ENCODE results near the gene WDR46.

The WDR46 gene

DNA sequence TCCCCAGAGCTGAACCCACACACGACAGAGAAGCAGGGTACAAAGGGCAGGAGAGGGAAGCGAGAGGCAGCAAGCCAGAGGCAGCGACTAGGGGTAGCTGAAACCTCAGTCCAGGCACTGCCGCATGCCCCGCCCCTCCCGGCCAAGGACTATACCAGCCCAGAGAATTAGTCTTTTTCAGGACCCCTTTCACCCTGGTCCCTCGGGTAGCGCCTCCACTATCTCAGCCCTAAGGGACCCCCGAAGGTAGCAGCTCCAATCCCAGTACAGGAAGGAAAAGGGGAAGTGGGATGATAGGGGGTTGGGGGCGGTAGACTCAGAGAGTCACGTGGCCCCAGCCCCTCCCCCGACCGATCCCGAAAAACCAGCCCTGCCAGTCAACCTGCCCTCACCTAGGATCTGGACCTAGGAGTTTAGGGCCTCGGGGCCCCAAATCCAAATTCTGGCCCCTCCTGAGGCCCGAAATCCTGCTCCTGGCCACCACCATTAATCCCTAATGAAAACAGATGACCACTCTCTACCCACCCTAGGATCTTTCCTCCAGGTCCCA is 8.4 kb upstream of the WDR46 start:
- peak overlapping the region; percentile 13; the same call in 1 of the 2 replicates for H3K4me3 ChIP-seq (ENCODE audit: low read depth, low read length)
- H3K27ac ChIP-seq (ENCODE audit: extremely low read depth, low read depth, low read length) = no peak overlapping the region
- H3K36me3 ChIP-seq (ENCODE audit: control insufficient read depth in 2 of 2, insufficient read depth in 1 of 2, low read length in 2 of 2) = peaks cover 7 to 41% of the 10 kb centered on the region in 2 experiments; a peak in 2 of 3 replicates
- H3K9me3 ChIP-seq (ENCODE audit: control insufficient read depth, insufficient read depth, low read depth, low read length) = no peaks in the 10 kb centered on the region
- ChIA-PET CTCF (interaction anchor here (0.8 to 1.6 kb wide), 5 partner anchors 9 to 93 kb away, joined by 3 to 9 read pairs (median 4); partner anchors contain the start of genes B3GALT4 and WDR46), POLR2A (interaction anchor here (1.0 to 3.6 kb wide), 9 partner anchors 9 to 325 kb away, joined by 4 to 57 read pairs (median 19); partner anchors contain the start of genes B3GALT4, HSD17B8, PFDN6 and RPS18)
- no peaks in the 10 kb centered on the region for H3K4me1 ChIP-seq (ENCODE audit: control insufficient read depth, insufficient read depth, low read length)
- peak; percentile 54; the same call in 1 of the 2 replicates for TF ChIP-seq ZBTB48 (tag by site-specific recombination; IDR thresholded peaks at IDR 0.05)
- TF ChIP-seq ZNF629 (tag by site-specific recombination; IDR thresholded peaks at IDR 0.05) = no peak
- no peak for TF ChIP-seq OSR2 (tag by site-specific recombination; IDR thresholded peaks at IDR 0.05)
- TF ChIP-seq ZNF404 (tag by site-specific recombination; IDR thresholded peaks at IDR 0.05) = no peak
- peak; percentile 10; the same call in 1 of the 2 replicates for TF ChIP-seq GLIS2 (tag by site-specific recombination; IDR thresholded peaks at IDR 0.05)
- no peak for TF ChIP-seq PRDM1 (tag by site-specific recombination; IDR thresholded peaks at IDR 0.05)
- TF ChIP-seq ZNF677 (tag by site-specific recombination; IDR thresholded peaks at IDR 0.05) = no peak
- TF ChIP-seq ZNF146 (tag by site-specific recombination; IDR thresholded peaks at IDR 0.05) = no peak
- TF ChIP-seq, protein P1, sequence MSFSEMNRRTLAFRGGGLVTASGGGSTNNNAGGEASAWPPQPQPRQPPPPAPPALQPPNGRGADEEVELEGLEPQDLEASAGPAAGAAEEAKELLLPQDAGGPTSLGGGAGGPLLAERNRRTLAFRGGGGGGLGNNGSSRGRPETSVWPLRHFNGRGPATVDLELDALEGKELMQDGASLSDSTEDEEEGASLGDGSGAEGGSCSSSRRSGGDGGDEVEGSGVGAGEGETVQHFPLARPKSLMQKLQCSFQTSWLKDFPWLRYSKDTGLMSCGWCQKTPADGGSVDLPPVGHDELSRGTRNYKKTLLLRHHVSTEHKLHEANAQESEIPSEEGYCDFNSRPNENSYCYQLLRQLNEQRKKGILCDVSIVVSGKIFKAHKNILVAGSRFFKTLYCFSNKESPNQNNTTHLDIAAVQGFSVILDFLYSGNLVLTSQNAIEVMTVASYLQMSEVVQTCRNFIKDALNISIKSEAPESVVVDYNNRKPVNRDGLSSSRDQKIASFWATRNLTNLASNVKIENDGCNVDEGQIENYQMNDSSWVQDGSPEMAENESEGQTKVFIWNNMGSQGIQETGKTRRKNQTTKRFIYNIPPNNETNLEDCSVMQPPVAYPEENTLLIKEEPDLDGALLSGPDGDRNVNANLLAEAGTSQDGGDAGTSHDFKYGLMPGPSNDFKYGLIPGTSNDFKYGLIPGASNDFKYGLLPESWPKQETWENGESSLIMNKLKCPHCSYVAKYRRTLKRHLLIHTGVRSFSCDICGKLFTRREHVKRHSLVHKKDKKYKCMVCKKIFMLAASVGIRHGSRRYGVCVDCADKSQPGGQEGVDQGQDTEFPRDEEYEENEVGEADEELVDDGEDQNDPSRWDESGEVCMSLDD (tag by site-specific recombination; IDR thresholded peaks at IDR 0.05) = 0 out of 2 replicates have a peak, but pooled peaks have one; percentile 12
- peak; percentile 58 for TF ChIP-seq SP3 (tag by site-specific recombination; IDR thresholded peaks at IDR 0.05)
- TF ChIP-seq, protein P2, sequence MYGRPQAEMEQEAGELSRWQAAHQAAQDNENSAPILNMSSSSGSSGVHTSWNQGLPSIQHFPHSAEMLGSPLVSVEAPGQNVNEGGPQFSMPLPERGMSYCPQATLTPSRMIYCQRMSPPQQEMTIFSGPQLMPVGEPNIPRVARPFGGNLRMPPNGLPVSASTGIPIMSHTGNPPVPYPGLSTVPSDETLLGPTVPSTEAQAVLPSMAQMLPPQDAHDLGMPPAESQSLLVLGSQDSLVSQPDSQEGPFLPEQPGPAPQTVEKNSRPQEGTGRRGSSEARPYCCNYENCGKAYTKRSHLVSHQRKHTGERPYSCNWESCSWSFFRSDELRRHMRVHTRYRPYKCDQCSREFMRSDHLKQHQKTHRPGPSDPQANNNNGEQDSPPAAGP (tag by site-specific recombination; IDR thresholded peaks at IDR 0.05) = no peak
- TF ChIP-seq ZNF239 (tag by site-specific recombination; IDR thresholded peaks at IDR 0.05) = no peak
- TF ChIP-seq ZNF335 (tag by site-specific recombination; conservative IDR thresholded peaks at IDR 0.05) = no peak
- no peak for TF ChIP-seq ZNF394 (tag by site-specific recombination; IDR thresholded peaks at IDR 0.05; ENCODE audit: borderline replicate concordance)
- TF ChIP-seq, protein P3, sequence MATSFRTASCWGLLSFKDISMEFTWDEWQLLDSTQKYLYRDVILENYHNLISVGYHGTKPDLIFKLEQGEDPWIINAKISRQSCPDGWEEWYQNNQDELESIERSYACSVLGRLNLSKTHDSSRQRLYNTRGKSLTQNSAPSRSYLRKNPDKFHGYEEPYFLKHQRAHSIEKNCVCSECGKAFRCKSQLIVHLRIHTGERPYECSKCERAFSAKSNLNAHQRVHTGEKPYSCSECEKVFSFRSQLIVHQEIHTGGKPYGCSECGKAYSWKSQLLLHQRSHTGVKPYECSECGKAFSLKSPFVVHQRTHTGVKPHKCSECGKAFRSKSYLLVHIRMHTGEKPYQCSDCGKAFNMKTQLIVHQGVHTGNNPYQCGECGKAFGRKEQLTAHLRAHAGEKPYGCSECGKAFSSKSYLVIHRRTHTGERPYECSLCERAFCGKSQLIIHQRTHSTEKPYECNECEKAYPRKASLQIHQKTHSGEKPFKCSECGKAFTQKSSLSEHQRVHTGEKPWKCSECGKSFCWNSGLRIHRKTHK (tag by site-specific recombination; IDR thresholded peaks at IDR 0.05) = no peak
- peak; percentile 34; the same call in 1 of the 2 replicates for TF ChIP-seq KLF9 (tag by site-specific recombination; IDR thresholded peaks at IDR 0.05; ENCODE audit: low read depth)
- no peak for TF ChIP-seq ZNF10 (tag by site-specific recombination; IDR thresholded peaks at IDR 0.05)
- TF ChIP-seq ZNF121 (tag by site-specific recombination; IDR thresholded peaks at IDR 0.05) = no peak
- TF ChIP-seq EGR2 (tag by site-specific recombination; IDR thresholded peaks at IDR 0.05; ENCODE audit: low read depth) = no peak
- TF ChIP-seq ZNF792 (tag by site-specific recombination; IDR thresholded peaks at IDR 0.05) = no peak
- TF ChIP-seq FEZF1 (tag by site-specific recombination; IDR thresholded peaks at IDR 0.05) = no peak
- no peak for TF ChIP-seq ZXDB (tag by site-specific recombination; IDR thresholded peaks at IDR 0.05)
- TF ChIP-seq ZNF560 (tag by site-specific recombination; IDR thresholded peaks at IDR 0.05; ENCODE audit: borderline replicate concordance) = no peak
- TF ChIP-seq ZNF544 (tag by site-specific recombination; IDR thresholded peaks at IDR 0.05) = no peak
- TF ChIP-seq, protein P4, sequence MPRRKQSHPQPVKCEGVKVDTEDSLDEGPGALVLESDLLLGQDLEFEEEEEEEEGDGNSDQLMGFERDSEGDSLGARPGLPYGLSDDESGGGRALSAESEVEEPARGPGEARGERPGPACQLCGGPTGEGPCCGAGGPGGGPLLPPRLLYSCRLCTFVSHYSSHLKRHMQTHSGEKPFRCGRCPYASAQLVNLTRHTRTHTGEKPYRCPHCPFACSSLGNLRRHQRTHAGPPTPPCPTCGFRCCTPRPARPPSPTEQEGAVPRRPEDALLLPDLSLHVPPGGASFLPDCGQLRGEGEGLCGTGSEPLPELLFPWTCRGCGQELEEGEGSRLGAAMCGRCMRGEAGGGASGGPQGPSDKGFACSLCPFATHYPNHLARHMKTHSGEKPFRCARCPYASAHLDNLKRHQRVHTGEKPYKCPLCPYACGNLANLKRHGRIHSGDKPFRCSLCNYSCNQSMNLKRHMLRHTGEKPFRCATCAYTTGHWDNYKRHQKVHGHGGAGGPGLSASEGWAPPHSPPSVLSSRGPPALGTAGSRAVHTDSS (tag by site-specific recombination; IDR thresholded peaks at IDR 0.05) = no peak
- TF ChIP-seq, protein P5, sequence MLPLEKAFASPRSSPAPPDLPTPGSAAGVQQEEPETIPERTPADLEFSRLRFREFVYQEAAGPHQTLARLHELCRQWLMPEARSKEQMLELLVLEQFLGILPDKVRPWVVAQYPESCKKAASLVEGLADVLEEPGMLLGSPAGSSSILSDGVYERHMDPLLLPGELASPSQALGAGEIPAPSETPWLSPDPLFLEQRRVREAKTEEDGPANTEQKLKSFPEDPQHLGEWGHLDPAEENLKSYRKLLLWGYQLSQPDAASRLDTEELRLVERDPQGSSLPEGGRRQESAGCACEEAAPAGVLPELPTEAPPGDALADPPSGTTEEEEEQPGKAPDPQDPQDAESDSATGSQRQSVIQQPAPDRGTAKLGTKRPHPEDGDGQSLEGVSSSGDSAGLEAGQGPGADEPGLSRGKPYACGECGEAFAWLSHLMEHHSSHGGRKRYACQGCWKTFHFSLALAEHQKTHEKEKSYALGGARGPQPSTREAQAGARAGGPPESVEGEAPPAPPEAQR (tag by site-specific recombination; IDR thresholded peaks at IDR 0.05) = no peak
- TF ChIP-seq, protein P6, sequence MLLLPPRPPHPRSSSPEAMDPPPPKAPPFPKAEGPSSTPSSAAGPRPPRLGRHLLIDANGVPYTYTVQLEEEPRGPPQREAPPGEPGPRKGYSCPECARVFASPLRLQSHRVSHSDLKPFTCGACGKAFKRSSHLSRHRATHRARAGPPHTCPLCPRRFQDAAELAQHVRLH (tag by site-specific recombination; IDR thresholded peaks at IDR 0.05) = no peak
- no peak for TF ChIP-seq ZNF664 (tag by site-specific recombination; IDR thresholded peaks at IDR 0.05)
- no peak; the same call in 1 of the 2 replicates for TF ChIP-seq SP2 (tag by site-specific recombination; IDR thresholded peaks at IDR 0.05)
- no peak for TF ChIP-seq MYNN (tag by site-specific recombination; IDR thresholded peaks at IDR 0.05; ENCODE audit: borderline replicate concordance)
- 0 out of 2 replicates have a peak, but pooled peaks have one; percentile 9 for TF ChIP-seq ZFHX2 (tag by site-specific recombination; conservative IDR thresholded peaks at IDR 0.05)

All from HEK293 (cell line).